ENCODE measurements around the gene TEAD1. TPM values are rescaled to one million over a fixed set of nuclear protein-coding genes. Genes with fewer than 3 reads are reported as not detected.

The TEAD1 gene
- total and polyA plus RNA-seq, 3 experiments from 2014 or later, result 0.59 to 0.89 TPM; not detected in 1

DNA sequence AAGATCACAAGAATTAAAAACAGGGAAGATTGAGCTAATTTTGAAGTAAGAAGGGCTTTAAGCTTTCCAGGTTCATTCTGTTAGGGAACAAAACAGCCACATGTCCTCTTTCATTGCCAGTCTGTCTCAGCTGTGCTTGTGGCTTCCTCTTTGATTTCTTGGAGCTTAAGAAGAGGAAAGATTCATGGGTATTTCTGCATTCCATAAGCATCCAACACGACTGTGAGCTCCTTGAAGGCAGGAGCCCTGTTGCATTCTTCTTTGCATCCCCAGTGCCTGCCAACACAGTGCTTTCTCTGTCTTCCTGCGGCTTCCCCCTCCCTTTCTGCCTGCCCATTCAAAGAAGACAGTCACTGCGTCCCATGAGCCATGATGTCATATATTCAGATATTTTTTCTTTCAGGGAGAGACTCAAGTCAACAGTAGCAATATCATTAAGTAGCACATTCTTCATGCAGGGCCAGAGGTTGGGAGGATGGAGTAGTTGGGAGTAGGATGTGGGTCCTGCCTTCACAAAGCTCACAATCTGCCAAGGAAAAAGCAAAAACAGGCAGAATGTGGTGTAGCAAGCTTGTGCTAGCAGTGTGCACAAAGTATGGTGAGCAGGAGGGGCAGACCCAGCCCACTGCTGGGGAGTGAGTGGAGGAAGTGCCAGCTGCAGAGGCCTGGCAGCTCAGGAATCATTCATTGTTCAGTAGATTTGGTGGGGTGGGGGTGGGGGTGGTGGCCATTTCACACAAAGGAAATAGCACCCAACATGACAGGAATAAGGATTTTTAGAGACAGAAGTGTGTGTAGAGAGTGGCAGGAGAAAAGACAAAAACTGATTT, 172.8 kb downstream of the TEAD1 start:
- DNase-seq, result no peak
- no peak overlapping the region for H3K4me3 Mint-ChIP-seq
- H3K4me1 Mint-ChIP-seq, result peaks cover 2 to 10% (median 4%) of the 10 kb centered on the region in 3 donors
- no peaks in the 10 kb centered on the region for H3K36me3 ChIP-seq (ENCODE audit: insufficient read depth, low read length)
- H3K4me1 ChIP-seq (ENCODE audit: insufficient read depth, low read length), result no peaks in the 10 kb centered on the region
- ChIA-PET CTCF (interaction anchor here (1.1 kb wide), 1 partner anchor 42 kb away, joined by 3 read pairs; no protein-coding TSS in a partner anchor), POLR2A (no interaction called here)
- H3K27me3 Mint-ChIP-seq, result peaks cover 4 to 52% of the 10 kb centered on the region in 2 donors
- no peaks in the 10 kb centered on the region for H3K27me3 ChIP-seq (ENCODE audit: insufficient read depth, low read length, poor library complexity, severe bottlenecking)
- peak overlapping the region; percentile 44 for H3K27ac ChIP-seq (ENCODE audit: low read depth, low read length)
- no peaks in the 10 kb centered on the region for H3K36me3 Mint-ChIP-seq
- H3K9me3 ChIP-seq (ENCODE audit: low read length), result no peaks in the 10 kb centered on the region
- no peaks in the 10 kb centered on the region for H3K9me3 Mint-ChIP-seq
- no peak overlapping the region for H3K4me3 ChIP-seq (ENCODE audit: low read length)
- peak overlapping the region in 1 of 8 donors; percentile 35 for H3K27ac Mint-ChIP-seq

DNA sequence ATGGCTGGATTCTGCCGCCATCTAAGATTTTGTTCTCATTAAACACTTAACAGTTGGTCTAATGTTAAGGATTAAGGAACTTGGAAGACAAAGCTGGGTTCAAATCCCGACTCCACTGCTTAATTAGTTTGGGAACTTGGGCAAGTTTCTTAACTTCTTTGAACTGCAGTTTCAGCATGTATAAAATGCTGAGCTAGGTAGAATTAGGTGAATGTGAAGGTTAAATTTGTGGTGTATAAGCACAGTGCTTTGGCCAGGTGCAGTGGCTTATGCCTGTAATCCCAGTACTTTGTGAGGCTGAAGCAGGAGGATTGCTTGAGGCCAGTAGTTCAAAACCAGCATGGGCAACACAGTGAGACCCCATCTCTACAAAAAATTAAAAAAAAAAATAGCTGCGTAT, 174.2 kb downstream of the TEAD1 start:
- no peaks in the 10 kb centered on the region for H3K36me3 ChIP-seq (ENCODE audit: insufficient read depth, low read length)
- no peak overlapping the region for H3K4me3 Mint-ChIP-seq
- H3K27me3 ChIP-seq (ENCODE audit: insufficient read depth, low read length, poor library complexity, severe bottlenecking), result no peaks in the 10 kb centered on the region
- no peak overlapping the region for H3K27ac ChIP-seq (ENCODE audit: low read depth, low read length)
- POLR2A ChIA-PET, result no interaction called here
- no peaks in the 10 kb centered on the region for H3K4me1 ChIP-seq (ENCODE audit: insufficient read depth, low read length)
- peaks cover 4 to 50% of the 10 kb centered on the region in 2 donors for H3K27me3 Mint-ChIP-seq
- no peaks in the 10 kb centered on the region for H3K9me3 Mint-ChIP-seq
- peaks cover 0 to 4% (median 0%) of the 10 kb centered on the region in 3 donors for H3K4me1 Mint-ChIP-seq
- H3K36me3 Mint-ChIP-seq, result no peaks in the 10 kb centered on the region
- CTCF ChIA-PET, result no interaction called here
- no peak overlapping the region for H3K4me3 ChIP-seq (ENCODE audit: low read length)
- H3K9me3 ChIP-seq (ENCODE audit: low read length), result no peaks in the 10 kb centered on the region
- no peak overlapping the region for H3K27ac Mint-ChIP-seq
- DNase-seq, result no peak

DNA sequence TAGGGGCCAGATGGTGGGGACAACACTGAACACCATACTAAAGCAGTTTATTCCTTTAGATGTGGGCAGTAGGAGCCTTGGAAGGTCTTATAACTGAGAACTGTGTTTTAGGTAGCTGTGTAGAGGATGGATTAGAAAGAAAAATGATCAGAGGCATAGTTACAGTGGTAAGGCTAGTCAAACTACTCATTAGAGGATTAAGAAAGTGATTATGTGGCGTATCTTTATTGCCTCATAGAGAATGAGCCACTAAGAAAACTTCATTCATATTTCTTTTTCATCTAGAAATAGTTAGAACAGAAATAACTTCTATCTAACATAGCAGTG, 179.1 kb downstream of the TEAD1 start:
- POLR2A ChIA-PET, result no interaction called here
- H3K27ac ChIP-seq (ENCODE audit: low read depth, low read length), result peak overlapping the region; percentile 39
- no peaks in the 10 kb centered on the region for H3K9me3 ChIP-seq (ENCODE audit: low read length)
- no peak for DNase-seq
- no peaks in the 10 kb centered on the region for H3K9me3 Mint-ChIP-seq
- no peak overlapping the region for H3K4me3 ChIP-seq (ENCODE audit: low read length)
- CTCF ChIA-PET, result no interaction called here
- H3K36me3 ChIP-seq (ENCODE audit: insufficient read depth, low read length), result no peaks in the 10 kb centered on the region
- peaks cover 0 to 4% (median 0%) of the 10 kb centered on the region in 3 donors for H3K4me1 Mint-ChIP-seq
- no peaks in the 10 kb centered on the region for H3K4me1 ChIP-seq (ENCODE audit: insufficient read depth, low read length)
- no peak overlapping the region for H3K27ac Mint-ChIP-seq
- no peaks in the 10 kb centered on the region for H3K27me3 ChIP-seq (ENCODE audit: insufficient read depth, low read length, poor library complexity, severe bottlenecking)
- no peaks in the 10 kb centered on the region for H3K36me3 Mint-ChIP-seq
- H3K4me3 Mint-ChIP-seq, result no peak overlapping the region
- peaks cover 4 to 43% of the 10 kb centered on the region in 2 donors for H3K27me3 Mint-ChIP-seq

DNA sequence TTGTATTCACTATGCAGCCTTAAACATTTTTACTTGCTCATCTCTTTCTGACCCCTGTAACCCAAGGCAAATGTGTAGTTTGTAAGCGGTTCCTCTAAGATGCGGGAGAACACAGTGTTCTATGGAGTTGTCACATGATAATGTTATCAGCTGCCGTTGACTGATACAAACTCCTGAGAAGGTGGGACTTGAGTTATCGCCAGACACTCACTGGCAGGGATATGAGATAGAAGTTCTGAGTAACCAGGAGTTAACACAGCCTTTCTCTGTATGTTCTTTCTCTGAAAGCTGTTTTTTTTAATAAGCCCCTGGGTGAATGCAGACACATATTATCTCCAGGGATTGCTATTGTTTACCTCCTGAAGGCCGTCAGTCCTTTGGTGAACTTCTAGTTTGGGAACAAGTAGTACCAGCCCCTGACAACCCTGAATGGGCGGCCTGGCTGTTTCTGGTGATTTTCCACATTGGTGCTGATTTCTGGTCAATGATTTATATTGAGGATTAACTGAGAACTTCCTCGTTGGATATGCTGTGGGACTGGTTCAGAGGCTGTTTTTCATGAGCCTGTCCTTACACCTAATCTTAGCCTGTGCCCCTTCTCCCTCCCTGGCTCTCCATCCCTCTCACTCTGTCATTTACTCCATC, 179.6 kb downstream of the TEAD1 start:
- Mint-ChIP-seq H3K4me3 (no peak overlapping the region), H3K27me3 (peaks cover 4 to 42% of the 10 kb centered on the region in 2 donors), H3K27ac (no peak overlapping the region), H3K9me3 (no peaks in the 10 kb centered on the region), H3K36me3 (no peaks in the 10 kb centered on the region), H3K4me1 (peaks cover 0 to 4% (median 0%) of the 10 kb centered on the region in 3 donors)
- no peak overlapping the region for H3K4me3 ChIP-seq (ENCODE audit: low read length)
- H3K36me3 ChIP-seq (ENCODE audit: insufficient read depth, low read length), result no peaks in the 10 kb centered on the region
- H3K9me3 ChIP-seq (ENCODE audit: low read length), result no peaks in the 10 kb centered on the region
- ChIA-PET CTCF (no interaction called here), POLR2A (no interaction called here)
- H3K4me1 ChIP-seq (ENCODE audit: insufficient read depth, low read length), result no peaks in the 10 kb centered on the region
- DNase-seq, result no peak
- H3K27me3 ChIP-seq (ENCODE audit: insufficient read depth, low read length, poor library complexity, severe bottlenecking), result no peaks in the 10 kb centered on the region
- H3K27ac ChIP-seq (ENCODE audit: low read depth, low read length), result peak overlapping the region; percentile 30

DNA sequence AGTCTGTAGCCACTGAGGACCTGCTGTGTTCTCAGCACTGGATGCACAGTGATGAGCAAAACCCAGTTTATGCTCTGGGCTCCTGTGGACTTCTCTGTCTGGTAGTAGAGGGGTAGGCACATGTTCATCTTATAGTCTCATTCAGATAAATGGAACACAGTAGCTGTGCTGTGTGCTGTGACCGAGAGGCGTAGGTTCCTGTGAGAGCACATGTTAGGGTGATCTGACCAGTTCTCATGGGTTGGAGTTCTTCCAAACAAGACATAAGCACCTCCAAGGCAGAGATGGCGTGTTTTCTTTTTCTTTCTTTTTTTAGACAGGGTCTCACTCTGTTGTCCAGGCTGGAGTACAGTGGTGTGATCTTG, 180.1 kb downstream of the TEAD1 start:
- CTCF ChIA-PET, result interaction anchor here (0.7 kb wide), 1 partner anchor 59 kb away, joined by 3 read pairs; no protein-coding TSS in a partner anchor
- no peaks in the 10 kb centered on the region for H3K27me3 ChIP-seq (ENCODE audit: insufficient read depth, low read length, poor library complexity, severe bottlenecking)
- Mint-ChIP-seq H3K27me3 (peaks cover 4 to 41% of the 10 kb centered on the region in 2 donors), H3K27ac (no peak overlapping the region), H3K4me1 (peaks cover 0 to 4% (median 0%) of the 10 kb centered on the region in 3 donors), H3K4me3 (no peak overlapping the region), H3K9me3 (no peaks in the 10 kb centered on the region), H3K36me3 (no peaks in the 10 kb centered on the region)
- no peaks in the 10 kb centered on the region for H3K36me3 ChIP-seq (ENCODE audit: insufficient read depth, low read length)
- no peak for DNase-seq
- no peaks in the 10 kb centered on the region for H3K4me1 ChIP-seq (ENCODE audit: insufficient read depth, low read length)
- POLR2A ChIA-PET, result no interaction called here
- H3K9me3 ChIP-seq (ENCODE audit: low read length), result no peaks in the 10 kb centered on the region
- H3K27ac ChIP-seq (ENCODE audit: low read depth, low read length), result peak overlapping the region; percentile 30
- no peak overlapping the region for H3K4me3 ChIP-seq (ENCODE audit: low read length)

DNA sequence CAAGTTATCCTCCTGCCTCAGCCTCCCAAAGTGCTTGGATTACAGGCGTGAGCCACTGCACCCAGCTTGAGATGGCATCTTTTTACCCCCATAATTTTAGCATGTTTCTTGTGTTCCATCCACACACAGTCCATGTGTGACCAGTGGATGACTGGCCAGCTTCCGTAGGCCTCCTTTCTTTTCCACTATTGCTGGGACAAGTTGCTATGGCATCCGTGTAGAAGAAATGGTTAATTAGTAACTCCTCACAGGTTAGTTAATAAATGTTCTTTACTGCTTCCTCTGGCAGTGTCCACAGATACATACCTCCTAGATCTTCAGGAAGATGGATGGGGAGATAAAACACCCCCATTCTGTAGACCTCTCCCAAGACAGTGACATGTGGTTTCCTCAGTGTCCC, 180.6 kb downstream of the TEAD1 start:
- Histone ChIP-seq H3K27me3 (ENCODE audit: insufficient read depth, low read length, poor library complexity, severe bottlenecking) (no peaks in the 10 kb centered on the region), H3K27ac (ENCODE audit: low read depth, low read length) (no peak overlapping the region), H3K4me3 (ENCODE audit: low read length) (no peak overlapping the region), H3K36me3 (ENCODE audit: insufficient read depth, low read length) (no peaks in the 10 kb centered on the region), H3K9me3 (ENCODE audit: low read length) (no peaks in the 10 kb centered on the region), H3K4me1 (ENCODE audit: insufficient read depth, low read length) (no peaks in the 10 kb centered on the region)
- ChIA-PET POLR2A (no interaction called here), CTCF (interaction anchor here (0.7 kb wide), 1 partner anchor 59 kb away, joined by 3 read pairs; no protein-coding TSS in a partner anchor)
- H3K9me3 Mint-ChIP-seq, result no peaks in the 10 kb centered on the region
- no peak for DNase-seq
- H3K4me3 Mint-ChIP-seq, result peak overlapping the region in 1 of 7 donors; percentile 5
- no peaks in the 10 kb centered on the region for H3K36me3 Mint-ChIP-seq
- H3K27ac Mint-ChIP-seq, result no peak overlapping the region
- H3K4me1 Mint-ChIP-seq, result peaks cover 0 to 4% (median 0%) of the 10 kb centered on the region in 3 donors
- H3K27me3 Mint-ChIP-seq, result peaks cover 4 to 41% of the 10 kb centered on the region in 2 donors

DNA sequence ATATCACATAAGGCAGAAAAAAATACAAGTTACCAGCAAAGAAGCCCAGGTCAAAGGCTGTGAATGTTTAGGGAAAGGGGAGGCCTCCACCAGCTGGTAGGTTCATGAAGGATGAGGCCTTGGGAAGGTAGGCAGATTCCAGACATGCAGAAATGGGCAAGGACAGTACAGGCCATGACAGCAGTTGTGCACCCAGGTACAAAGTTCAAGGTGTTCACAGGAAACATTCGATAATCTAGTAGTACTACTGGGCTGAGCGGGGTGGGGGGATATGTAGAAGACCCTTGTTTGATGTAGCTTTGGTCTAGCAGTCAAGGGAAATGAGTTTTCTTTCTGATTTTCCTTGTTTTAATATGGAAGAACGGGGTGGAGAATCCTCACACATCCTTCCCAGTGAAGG, 182.1 kb downstream of the TEAD1 start:
- peaks cover 0 to 4% (median 0%) of the 10 kb centered on the region in 3 donors for H3K4me1 Mint-ChIP-seq
- Histone ChIP-seq H3K4me3 (ENCODE audit: low read length) (no peak overlapping the region), H3K9me3 (ENCODE audit: low read length) (no peaks in the 10 kb centered on the region), H3K27me3 (ENCODE audit: insufficient read depth, low read length, poor library complexity, severe bottlenecking) (no peaks in the 10 kb centered on the region), H3K27ac (ENCODE audit: low read depth, low read length) (no peak overlapping the region), H3K4me1 (ENCODE audit: insufficient read depth, low read length) (no peaks in the 10 kb centered on the region), H3K36me3 (ENCODE audit: insufficient read depth, low read length) (no peaks in the 10 kb centered on the region)
- H3K36me3 Mint-ChIP-seq, result no peaks in the 10 kb centered on the region
- POLR2A ChIA-PET, result no interaction called here
- H3K4me3 Mint-ChIP-seq, result no peak overlapping the region
- no peak for DNase-seq
- H3K27ac Mint-ChIP-seq, result no peak overlapping the region
- CTCF ChIA-PET, result no interaction called here
- H3K9me3 Mint-ChIP-seq, result no peaks in the 10 kb centered on the region
- H3K27me3 Mint-ChIP-seq, result peaks cover 1 to 41% of the 10 kb centered on the region in 2 donors

DNA sequence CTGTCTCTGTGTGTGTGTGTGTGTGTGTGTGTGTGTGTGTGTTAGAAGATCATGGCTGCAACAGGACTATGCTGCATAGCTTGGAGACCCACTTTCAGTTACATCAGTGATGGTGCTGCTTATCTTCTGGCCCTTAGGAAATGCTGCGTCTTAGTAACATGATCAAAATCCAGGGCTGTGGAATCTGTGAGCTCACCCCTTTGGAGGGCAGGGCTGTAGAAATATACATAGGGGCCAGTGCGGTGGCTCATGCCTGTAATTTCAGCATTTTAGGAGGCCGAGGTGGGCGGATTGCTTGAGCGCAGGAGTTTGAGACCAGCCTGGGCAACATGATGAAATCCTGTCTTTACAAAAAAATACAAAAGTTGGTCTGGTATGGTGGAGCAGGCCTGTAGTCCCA, 183.4 kb downstream of the TEAD1 start:
- H3K27me3 ChIP-seq (ENCODE audit: insufficient read depth, low read length, poor library complexity, severe bottlenecking), result no peaks in the 10 kb centered on the region
- Mint-ChIP-seq H3K36me3 (no peaks in the 10 kb centered on the region), H3K4me1 (peaks cover 0 to 4% (median 0%) of the 10 kb centered on the region in 3 donors), H3K4me3 (no peak overlapping the region), H3K9me3 (no peaks in the 10 kb centered on the region), H3K27ac (no peak overlapping the region), H3K27me3 (peaks cover 1 to 40% of the 10 kb centered on the region in 2 donors)
- ChIA-PET POLR2A (no interaction called here), CTCF (no interaction called here)
- DNase-seq, result no peak
- H3K4me1 ChIP-seq (ENCODE audit: insufficient read depth, low read length), result no peaks in the 10 kb centered on the region
- H3K4me3 ChIP-seq (ENCODE audit: low read length), result no peak overlapping the region
- H3K36me3 ChIP-seq (ENCODE audit: insufficient read depth, low read length), result no peaks in the 10 kb centered on the region
- H3K9me3 ChIP-seq (ENCODE audit: low read length), result no peaks in the 10 kb centered on the region
- H3K27ac ChIP-seq (ENCODE audit: low read depth, low read length), result no peak overlapping the region
